HK-2 (cell line): ENCODE data around the gene IL19.
"Not testable (repeated sequence)": the region's sequence is repeated elsewhere in the genome, so short reads cannot be mapped to it uniquely, and the experiment has no call there.

ENCODE experiments used
- DNase-seq: peaks from one replicate; pipeline ENCODE4 v3.0.0-alpha.2; 2018; ENCODE audit not compliant: unreplicated experiment

The IL19 gene

GRCh38 chr1:206776229-206776628 is 5.7 kb downstream of the IL19 start:
- no peak for DNase-seq

GRCh38 chr1:206778031-206778430 is 7.5 kb downstream of the IL19 start:
- no peak for DNase-seq

GRCh38 chr1:206778911-206779310 is 8.3 kb downstream of the IL19 start:
- DNase-seq: not testable (repeated sequence)

DNA sequence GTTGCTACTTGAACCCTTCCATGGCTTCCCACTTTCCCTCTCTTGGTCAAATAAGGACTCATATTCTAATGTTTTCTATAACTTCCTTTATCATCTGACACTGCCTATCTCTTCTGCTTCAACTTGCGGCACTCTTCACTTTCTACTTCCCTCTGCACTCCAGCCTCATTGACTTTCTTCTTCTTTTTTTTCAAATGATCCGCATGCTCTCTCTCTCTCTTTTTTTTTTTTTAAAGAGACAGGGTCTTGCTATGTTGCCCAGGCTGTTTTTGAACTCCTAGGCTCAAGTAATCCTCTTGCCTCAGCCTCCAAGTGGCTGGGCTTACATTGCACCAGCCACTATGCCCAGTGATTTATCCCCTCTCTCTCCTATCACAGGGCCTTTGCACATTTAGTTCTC is 9.1 kb downstream of the IL19 start:
- no peak for DNase-seq

- DNase-seq: no peak
These were observed 11.9 kb downstream of the IL19 start for GRCh38 chr1:206782448-206782847.

GRCh38 chr1:206783506-206783905 is 12.9 kb downstream of the IL19 start:
- DNase-seq: no peak

DNA sequence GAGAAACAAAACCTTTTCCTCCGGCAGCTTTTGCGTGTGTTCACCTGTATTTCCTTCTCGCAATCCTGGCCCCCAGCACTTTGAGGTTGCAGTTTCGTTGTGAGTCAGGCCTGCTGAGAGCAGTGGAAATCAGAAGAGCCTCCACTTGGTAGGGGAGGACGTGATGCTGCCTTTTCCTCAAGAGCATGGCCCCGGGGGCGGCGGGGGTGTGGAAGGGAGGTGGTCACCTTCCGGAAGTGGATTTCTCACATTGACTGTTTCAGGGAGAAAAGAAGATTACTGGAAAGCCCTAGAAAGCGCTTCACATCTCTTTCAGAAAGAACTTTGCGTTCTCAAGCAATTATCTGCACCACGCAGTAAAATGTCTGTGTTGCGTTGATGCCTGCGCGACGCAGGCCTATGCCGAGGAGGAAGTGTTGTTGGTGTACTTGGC is 13.9 kb downstream of the IL19 start:
- no peak for DNase-seq

GRCh38 chr1:206785182-206785765 is 14.7 kb downstream of the IL19 start:
- no peak for DNase-seq

GRCh38 chr1:206786212-206786886 is 15.8 kb downstream of the IL19 start:
- DNase-seq: no peak

DNA sequence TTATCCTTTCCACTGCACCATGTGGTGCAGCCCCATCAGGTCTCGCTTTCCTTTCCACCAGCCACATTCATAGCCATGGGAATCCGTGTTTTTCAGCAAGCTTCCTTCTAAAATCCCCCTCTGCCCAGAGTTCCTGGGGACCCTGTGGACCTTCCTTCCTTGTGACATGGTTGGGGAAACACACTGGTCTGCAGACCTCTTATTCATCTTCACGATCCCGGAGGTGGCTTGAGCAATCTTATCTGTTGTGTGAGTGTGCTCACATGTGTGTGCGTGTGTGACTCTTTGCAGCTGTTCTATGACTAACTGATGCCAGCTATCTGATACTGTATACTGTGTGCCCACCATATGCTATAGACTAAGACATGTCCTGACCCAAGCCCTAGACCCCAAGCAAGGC is 17.3 kb downstream of the IL19 start:
- no peak for DNase-seq

DNA sequence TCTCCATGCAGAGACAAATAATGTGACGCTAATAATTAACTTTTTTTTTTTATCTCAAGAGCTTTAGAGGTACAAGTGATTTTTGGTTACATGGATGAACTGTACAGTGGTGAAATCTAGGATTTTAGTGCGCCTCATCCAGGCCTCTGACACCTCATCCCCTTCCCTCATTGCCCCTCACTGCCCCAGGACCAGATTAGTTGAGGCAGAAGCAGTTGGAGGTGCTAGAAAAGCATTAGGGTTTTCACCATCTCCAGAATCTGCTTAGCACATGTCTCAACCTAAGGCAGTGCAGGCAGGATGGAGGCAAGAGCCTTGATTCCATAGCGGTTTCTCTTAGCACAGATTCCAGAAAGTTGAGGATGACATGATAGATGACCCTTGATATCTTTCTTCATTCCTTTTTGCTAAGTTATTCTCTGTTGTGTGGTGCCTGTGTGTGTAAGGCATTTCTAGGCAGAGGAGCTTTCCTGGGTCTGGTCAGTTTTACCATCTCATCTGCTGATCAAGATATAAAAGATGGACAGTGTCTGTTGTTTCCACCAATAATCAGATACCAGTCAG is 18.0 kb downstream of the IL19 start:
- no peak for DNase-seq

GRCh38 chr1:206790502-206791250 is 20.1 kb downstream of the IL19 start:
- DNase-seq: no peak

GRCh38 chr1:206792939-206793607 is 22.5 kb downstream of the IL19 start:
- peak; percentile 51 for DNase-seq

DNA sequence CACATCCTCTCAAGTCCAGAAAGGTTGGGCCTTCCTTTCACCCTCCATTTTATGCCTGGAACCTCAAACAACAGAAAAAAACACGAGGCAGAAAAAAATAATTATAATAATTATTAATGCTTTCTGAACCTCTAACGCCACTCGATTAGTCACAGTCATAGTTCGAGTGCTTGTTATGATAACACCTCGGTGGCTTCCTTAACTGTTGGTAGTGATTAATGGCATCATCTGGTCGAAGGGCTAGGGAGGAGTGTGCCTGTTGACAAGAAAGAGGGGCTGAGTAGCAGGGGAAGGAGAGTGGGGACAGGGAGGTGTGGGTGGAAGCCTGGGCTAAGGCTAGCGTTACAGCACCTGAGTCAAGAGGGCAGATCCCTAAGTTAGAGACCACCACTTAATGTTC is 23.0 kb downstream of the IL19 start:
- DNase-seq: no peak

- DNase-seq: no peak
These were observed 23.8 kb downstream of the IL19 start for GRCh38 chr1:206794294-206794908.

- DNase-seq: no peak
These were observed 25.5 kb downstream of the IL19 start for GRCh38 chr1:206796116-206796515.

- no peak for DNase-seq
These were observed 26.4 kb downstream of the IL19 start for GRCh38 chr1:206796981-206797402.

- no peak for DNase-seq
These were observed 27.2 kb downstream of the IL19 start for GRCh38 chr1:206797534-206798383.

GRCh38 chr1:206798384-206798996 is 27.9 kb downstream of the IL19 start:
- DNase-seq: no peak

GRCh38 chr1:206799311-206799710 is 28.7 kb downstream of the IL19 start:
- DNase-seq: no peak
